ENCODE data around the gene TIPARP. TPM values are rescaled to one million over a fixed set of nuclear protein-coding genes. Genes with fewer than 3 reads are reported as not detected.

TIPARP gene
- total RNA-seq, 1 donor from 2014 or later, result 40.6 TPM

- no peak for TF ChIP-seq CTCF (conservative IDR thresholded peaks at IDR 0.05; ENCODE audit: low read depth, low read length)
- no peak for DNase-seq (ENCODE audit: low read depth)
- no peak overlapping the region for H3K4me3 ChIP-seq (ENCODE audit: low read depth, low read length)
Measured at GRCh38 chr3:156665291-156665690, 9.1 kb upstream of the TIPARP start.

GRCh38 chr3:156666073-156666472, 8.3 kb upstream of the TIPARP start:
- DNase-seq (ENCODE audit: low read depth), result no peak
- TF ChIP-seq CTCF (conservative IDR thresholded peaks at IDR 0.05; ENCODE audit: low read depth, low read length), result no peak
- no peak overlapping the region for H3K4me3 ChIP-seq (ENCODE audit: low read depth, low read length)

- H3K4me3 ChIP-seq (ENCODE audit: low read depth, low read length), result no peak overlapping the region
- TF ChIP-seq CTCF (conservative IDR thresholded peaks at IDR 0.05; ENCODE audit: low read depth, low read length), result no peak
- no peak for DNase-seq (ENCODE audit: low read depth)
Measured at GRCh38 chr3:156668073-156668763, 6.2 kb upstream of the TIPARP start.

- DNase-seq (ENCODE audit: low read depth), result no peak
- H3K4me3 ChIP-seq (ENCODE audit: low read depth, low read length), result no peak overlapping the region
- no peak for TF ChIP-seq CTCF (conservative IDR thresholded peaks at IDR 0.05; ENCODE audit: low read depth, low read length)
Measured at GRCh38 chr3:156670077-156670476, 4.3 kb upstream of the TIPARP start.

- no peak overlapping the region for H3K4me3 ChIP-seq (ENCODE audit: low read depth, low read length)
- no peak for TF ChIP-seq CTCF (conservative IDR thresholded peaks at IDR 0.05; ENCODE audit: low read depth, low read length)
- DNase-seq (ENCODE audit: low read depth), result no peak
Measured at GRCh38 chr3:156670652-156671051, 3.7 kb upstream of the TIPARP start.

GRCh38 chr3:156673732-156674045, 701 bp upstream of the TIPARP start:
- no peak for TF ChIP-seq CTCF (conservative IDR thresholded peaks at IDR 0.05; ENCODE audit: low read depth, low read length)
- DNase-seq (ENCODE audit: low read depth), result no peak
- H3K4me3 ChIP-seq (ENCODE audit: low read depth, low read length), result peak overlapping the region; percentile 91

All from epithelial cell of proximal tubule (primary cell).